Eye (tissue), 1 donor: ENCODE data around the gene ITIH2.
"Not testable (repeated sequence)": the region's sequence is repeated elsewhere in the genome, so short reads cannot be mapped to it uniquely, and the experiment has no call there.

Experiments
- DNase-seq: peaks from one replicate; pipeline ENCODE4 v3.0.0-alpha.2; 2015

The ITIH2 gene

DNA sequence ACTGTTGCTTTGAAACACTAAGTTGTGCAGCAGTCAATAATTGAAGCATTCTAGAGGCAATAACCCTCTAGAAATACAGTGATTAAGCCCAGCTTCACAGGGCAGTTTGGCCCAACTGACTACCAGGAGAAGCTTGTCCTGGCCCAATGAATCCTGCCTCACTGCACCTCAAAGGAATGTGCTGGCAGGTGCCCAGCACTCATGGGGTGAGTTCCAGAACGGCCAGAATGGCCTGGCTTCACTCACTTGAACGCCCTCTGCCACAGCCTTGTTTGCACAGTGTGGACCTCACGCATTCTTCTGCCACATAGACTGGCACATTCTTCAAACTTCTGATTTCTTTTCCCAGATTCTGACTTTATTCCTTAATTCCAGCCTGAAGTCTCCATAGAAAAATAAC lies 6.6 kb upstream of the ITIH2 start:
- no peak for DNase-seq

DNA sequence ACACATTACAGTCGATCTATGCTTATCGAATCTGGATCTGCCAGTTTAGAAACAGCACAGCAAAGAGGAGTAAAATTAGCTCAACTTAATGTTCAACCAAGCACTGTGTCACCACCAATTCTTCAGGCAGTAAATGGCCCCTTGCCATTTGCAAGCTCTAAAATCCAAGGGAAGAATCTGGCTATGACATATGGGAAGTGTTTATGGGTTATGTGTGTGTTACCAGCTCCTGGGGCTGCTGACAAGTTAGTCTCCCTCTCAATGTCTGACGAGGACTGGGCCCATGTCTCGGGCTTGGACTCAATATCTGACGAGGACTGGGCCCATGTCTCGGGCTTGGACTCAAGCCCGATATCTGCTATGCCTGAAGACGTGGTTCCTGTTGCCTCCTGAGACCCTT lies 5.7 kb upstream of the ITIH2 start:
- DNase-seq, result no peak

DNA sequence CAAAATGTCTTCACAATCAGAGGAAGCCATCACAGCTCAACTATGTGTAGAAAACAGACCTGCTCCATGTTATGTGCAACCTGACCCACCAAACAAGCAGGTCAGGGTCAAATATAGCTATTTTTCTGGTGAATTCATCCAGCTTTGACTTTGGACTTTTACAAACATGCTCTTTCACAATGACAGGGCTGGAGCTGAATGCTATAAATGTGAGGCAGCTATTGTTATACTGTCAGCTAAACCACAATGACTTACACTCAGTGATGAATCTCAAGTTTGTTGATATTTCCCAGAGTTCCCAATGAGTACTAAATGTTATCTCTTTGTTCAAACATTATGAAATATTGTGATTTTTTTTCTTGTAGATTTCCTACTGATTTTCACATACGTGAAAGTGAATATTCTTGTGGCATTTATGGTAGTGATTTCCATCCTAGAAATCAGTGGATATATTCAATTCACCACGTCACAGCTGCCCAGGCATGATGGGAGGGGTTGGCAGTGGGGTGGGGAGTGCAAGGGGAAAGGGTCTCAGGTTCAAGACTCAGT lies 2.5 kb upstream of the ITIH2 start:
- DNase-seq, result no peak

DNA sequence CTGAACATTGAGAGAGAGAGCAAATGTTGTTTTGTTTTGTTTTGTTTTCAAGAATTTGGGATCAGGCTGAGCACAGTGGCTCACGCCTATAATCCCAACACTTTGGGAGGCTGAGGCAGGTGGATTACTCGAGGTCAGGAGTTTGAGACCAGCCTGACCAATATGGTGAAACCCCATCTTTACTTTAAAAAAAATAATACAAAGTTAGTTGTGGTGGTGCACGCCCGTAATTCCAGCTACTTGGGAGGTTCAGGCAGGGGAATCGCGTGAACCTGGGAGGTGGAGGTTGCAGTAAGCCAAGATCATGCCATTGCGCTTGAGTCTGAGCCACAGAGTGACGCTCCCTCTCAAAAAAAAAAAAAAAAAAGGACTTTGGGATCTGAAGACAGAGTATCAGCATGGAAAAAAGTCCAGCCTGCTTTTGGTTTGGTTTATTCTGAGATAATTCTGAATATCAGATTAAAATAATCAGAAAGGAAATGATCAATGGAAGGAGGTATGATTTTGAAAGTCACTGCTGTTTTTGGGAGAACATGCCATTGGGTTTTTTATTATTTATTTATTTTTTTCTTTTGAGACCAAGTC lies 1.9 kb upstream of the ITIH2 start:
- DNase-seq, result no peak

DNA sequence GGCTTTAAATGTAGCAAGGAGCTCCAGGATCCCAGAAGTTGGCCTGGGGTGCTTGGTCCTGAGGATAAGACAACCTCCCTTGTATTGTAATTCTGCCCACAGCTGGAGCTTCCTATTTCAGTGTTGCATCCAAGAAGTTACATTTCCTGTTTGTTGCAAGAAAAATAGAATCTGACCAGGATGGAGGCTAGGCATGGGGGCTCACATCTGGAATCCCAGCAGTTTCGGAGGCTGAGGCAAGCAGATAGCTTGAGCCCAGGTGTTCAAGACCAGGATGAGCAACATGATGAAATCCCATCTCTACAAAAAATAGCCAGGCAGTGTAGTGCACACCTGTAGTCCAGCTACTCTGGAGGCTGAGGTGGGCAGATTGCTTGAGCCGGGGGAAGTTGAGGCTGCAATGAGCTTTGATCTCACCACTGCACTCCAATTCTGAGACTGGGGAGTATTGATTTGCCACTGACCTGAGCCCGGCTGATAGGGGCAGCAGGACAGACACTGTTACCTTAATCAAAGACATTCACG lies 766 bp upstream of the ITIH2 start:
- DNase-seq, result no peak

DNA sequence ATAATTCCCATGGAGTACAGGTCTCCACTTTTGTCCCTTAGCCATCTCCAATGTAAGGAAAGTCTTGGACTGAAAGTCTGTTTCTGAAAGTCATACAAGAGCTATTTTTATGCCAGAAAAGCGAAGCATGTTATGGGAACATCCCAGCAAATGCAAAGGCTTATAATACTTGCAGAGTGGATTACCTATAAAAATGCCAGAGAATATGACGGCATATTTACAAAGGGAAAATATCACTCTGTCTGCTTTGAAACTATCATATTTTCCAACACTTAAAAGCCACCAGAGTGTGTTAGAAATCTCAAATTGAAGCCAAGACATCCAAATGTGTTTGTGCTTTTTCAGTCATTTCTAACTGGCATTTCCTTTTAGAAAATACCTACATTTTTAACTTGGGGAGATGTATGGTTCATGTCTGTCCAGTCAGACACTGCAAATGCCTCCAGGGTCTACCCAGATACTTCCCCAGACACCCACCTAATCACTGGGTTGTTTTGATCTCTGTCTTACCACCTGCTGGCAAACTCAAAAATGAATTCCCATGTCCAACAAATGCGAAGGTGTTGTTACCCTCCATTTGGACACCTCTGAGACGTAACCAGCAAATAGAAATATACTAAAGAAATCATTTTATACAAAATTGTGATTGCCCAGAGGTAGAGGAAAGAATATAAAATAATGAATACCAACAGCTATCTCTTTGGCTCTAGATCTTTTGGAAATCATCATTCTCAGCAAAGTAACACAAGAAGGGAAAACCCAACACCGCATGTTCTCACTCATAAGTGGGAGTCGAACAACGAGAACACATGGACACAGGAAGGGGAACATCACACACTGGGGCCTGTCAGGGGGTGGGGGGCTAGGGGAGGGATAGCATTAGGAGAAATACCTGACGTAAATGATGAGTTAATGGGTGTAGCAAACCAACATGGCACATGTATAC lies 1.2 kb downstream of the ITIH2 start:
- DNase-seq, result no peak

DNA sequence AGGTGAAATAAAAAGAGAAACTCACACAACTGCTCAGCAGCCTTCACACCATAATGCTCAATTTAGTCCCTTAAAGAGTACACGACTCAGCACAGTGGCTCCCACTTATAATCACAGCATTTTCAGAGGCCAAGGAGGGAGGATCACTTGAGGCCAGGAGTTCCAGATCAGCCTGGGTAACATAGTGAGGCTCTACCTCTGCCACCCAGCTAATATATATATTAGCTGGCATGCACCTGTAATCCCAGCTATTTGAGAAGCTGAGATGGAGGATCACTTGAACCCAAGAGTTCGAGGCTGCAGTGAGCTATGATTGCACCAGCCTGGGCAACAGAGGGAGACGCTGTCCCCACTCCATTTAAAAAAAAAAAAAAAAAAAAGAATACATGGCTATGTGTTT lies 2.2 kb downstream of the ITIH2 start:
- DNase-seq, result no peak

DNA sequence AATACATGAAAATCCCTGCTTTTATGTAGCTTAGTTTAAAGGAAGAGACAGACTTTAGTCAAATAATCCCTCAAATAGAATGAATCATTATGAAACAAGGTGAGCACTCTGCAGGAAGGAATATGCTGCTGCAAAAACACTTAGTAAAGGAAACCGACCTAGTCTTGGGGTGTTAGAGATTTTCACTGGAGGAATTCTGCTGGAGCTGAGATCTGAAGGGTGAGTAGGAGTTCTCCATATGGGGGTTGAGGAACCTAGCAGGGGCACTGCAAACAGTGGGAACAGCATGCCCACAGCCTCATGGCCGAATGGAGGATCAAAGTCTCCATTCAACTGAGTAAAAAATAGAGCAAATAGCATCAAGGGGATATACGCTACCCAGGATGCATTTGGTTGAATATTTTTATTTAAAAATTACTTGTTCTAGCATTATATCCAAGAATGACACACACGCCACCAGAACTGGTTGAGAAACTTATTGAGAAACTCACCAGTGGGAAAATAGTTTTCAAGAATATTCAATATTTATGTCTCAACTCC lies 3.5 kb downstream of the ITIH2 start:
- no peak for DNase-seq

DNA sequence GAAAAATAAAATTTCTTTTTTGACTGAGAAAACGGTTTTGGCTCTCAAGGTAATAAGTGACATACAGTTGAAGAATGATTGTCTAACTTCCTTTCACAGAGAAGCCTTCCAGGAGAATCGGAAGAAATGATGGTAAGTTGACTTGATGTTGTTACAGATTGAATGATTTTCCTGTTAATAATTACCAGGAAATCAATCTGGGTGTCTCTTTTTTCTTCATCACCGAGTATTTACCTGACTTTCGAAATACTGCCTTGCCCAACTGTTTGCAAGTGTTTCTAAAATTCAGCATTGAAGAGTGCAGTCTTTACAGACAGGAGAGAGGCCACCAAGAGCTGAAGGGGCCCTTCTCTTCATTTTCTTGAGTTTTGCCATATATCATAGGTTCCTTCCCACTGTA lies 4.0 kb downstream of the ITIH2 start:
- no peak for DNase-seq

DNA sequence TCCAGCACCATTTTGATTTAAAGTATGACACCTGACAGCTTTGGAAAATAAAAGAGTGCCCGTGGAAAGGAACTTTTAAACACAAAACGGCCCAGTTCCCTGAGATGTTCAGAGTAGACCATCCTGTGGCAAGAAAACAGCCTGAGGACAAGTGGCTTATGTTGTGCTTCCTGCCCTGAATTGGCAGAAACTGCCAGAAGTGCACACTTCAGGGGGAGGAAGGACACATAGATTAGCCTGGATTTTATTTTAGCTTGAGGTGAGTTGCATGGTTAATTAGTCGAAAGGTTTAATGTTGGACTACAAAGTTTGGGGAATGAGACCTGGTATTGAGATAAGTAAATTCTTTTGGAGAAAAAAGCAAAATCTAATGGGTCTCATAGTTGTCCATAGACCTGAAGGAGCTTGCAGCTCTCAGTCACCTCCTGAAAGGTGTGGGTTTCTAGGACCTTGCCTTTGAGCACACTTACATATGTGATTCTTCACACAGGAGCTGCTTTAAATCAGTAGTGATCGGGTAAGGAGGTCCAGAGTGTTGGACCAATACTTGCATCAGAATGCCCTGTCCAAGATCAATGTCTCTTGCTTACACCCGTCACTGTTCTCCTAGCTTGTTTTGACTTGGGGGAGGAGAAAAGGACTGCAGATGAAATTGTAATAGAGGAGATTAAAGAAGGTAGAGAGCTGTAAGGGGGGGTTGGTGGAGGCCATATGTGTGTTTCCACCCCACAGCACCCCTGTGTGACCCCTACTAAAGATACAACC lies 4.9 kb downstream of the ITIH2 start:
- DNase-seq, result no peak

DNA sequence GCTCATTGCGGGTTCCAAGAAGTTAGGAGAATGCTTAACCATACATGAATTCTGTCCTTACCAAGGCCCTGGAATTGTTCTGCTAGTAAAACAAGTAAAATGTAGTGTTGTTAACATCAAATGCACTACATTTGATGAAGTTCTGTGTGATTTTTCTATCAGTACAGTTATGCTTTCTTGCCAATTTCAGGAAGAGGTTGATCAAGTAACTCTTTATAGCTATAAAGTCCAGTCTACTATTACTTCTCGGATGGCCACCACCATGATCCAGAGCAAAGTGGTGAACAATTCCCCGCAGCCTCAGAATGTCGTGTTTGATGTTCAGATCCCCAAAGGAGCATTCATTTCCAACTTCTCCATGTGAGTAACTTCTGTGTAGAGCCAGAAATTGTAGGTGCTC lies 5.7 kb downstream of the ITIH2 start:
- no peak for DNase-seq

DNA sequence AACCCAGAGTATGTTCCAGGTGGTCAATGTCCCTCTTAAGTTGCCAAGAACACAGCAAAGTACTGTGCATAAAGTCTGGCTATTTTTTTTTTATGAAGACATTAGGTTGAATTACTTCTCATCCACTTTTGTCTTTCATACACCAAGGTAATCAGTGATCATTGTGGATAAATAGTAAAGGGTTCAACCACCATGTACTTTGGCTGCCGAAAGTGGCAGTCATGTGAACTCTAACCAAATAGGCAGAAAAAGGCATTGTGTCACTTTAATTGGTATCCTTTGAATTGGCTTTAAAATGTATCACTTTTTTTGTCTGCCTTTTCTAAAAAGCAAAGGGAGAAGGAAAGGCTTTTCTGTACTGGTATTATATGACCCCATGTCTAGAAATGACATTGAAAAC lies 7.3 kb downstream of the ITIH2 start:
- DNase-seq, result no peak

DNA sequence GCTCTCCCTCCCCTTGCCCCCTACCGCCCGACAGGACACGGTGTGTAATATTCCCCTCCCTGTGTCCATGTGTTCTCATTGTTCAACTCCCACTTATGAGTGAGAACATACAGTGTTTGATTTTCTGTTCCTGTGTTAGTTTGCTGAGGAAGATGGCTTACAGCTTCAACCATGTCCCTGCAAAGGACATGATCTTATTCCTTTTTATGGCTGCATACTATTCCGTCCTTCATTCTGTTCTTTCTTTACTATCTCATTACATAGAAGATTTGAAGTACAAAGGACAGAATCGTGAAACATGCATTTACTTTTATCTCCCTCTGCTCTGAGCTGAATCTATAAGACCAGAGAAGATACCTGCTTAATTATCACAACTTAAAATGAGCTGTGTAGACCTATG lies 8.0 kb downstream of the ITIH2 start:
- not testable (repeated sequence) for DNase-seq

DNA sequence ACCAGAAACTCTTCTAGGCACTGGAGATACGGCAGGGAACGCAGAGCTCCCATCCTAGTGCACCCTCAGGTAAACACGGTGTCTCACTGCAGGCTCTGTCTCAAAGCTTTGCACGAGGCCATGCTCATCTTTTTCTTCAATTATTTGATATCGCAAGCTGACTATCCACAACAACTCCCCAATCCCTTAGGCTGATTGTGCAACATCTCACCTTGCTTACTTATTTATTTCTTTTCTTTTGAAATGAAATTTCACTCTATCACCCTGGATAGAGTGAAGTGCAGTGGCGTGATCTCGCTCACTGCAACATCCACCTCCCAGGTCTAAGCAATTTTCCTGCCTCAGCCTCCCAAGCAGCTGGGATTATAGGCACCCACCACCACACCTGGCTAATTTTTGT lies 12.4 kb downstream of the ITIH2 start:
- no peak for DNase-seq

DNA sequence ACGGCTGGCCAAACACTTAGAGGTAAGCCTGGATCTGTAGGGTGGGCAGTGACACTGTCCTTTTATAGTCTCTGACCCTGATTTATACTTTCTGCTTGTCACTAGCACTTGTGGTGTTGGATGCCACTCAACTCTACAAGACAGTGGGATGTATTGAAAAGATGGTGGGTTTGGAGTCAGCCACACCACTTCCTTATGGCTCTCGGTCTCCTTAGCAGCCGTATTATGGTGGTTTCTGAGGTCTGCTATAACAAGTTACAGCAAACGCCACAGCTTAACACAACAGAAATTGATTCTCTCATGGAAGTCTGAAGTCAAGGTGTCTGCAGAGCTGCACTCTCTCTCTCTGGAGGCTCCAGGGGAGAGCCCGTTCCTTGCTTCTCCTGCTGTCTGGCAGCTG lies 14.7 kb downstream of the ITIH2 start:
- DNase-seq, result no peak

DNA sequence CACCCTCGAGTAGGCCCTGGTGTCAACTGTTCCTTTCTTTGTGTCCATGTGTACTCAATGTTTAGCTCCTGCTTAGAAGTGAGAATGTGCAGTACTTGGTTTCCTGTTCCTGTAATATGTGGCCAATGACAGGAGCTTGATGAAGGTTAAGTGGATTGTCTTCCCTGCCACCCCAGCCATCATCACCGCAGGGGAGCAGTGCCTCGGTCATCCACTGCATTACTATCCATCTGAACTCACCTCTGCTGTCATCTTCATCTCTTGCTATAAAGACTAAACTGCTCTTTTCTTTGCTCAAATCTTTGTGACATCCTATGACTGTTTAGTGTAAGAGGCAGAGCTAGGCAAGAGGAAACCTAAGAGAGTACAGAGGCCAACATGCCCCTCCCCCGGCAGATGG lies 15.6 kb downstream of the ITIH2 start:
- no peak for DNase-seq

DNA sequence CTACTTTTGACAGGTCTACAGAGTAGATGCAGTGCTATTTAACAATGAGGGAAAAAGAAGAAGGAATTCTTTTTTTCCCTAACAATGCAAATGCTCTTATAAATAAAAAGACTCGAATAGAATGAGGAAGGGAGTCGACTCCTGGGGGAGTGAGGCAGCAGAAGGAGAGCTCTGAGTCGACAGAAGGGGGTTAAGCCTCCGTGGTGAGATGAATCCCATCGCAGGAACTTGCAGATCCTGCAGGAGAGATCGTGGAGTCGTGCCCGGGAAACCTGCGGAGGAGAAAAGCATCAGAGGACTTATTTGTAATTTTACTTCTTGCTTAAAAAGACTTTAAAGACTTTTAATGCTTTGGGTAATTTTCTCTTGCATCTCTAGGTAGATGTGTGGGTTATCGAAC lies 17.4 kb downstream of the ITIH2 start:
- no peak for DNase-seq

DNA sequence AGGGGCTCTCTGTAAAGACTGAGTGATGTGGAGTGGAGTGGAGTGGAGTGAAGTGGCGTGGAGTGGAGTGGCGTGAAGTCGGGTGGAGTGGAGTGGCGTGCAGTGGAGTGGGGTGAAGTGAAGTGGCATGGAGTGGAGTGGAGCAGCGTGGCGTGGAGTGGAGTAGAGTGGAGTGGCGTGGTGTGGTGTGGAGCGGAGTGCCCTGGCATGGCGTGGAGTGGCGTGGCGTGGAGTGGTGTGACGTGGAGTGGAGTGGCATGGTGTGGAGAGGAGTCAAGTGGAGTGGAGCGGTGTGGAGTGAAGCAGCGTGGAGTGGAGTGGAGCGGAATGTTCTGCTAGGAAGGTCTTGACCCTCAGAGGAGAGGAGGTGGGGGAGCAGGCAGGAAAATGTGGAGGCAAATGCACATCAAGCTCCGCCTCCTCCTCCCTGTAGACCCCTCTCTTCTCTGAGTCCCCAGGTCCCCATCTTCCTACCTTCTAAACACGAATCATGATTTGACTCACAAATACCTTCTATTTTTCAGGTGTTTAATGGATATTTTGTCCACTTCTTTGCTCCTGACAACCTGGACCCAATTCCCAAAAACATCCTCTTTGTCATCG lies 19.9 kb downstream of the ITIH2 start:
- no peak for DNase-seq

DNA sequence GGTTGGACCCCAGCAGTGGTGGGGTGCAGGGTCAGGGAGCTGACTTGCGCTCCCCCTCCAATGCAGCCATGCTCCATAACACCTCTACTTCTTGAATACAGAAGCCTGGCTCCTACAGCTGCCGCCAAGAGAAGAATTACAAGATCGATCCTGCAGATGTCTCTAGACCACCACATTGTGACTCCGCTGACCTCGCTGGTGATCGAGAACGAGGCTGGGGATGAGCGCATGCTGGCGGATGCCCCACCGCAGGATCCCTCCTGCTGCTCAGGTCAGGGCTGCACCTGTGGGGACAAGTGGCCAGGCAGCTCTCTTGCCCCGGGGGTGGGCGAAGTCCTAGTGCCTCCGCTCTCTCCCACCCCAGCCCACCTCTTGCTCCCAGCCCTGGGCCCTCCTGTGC lies 31.7 kb downstream of the ITIH2 start:
- DNase-seq, result no peak

DNA sequence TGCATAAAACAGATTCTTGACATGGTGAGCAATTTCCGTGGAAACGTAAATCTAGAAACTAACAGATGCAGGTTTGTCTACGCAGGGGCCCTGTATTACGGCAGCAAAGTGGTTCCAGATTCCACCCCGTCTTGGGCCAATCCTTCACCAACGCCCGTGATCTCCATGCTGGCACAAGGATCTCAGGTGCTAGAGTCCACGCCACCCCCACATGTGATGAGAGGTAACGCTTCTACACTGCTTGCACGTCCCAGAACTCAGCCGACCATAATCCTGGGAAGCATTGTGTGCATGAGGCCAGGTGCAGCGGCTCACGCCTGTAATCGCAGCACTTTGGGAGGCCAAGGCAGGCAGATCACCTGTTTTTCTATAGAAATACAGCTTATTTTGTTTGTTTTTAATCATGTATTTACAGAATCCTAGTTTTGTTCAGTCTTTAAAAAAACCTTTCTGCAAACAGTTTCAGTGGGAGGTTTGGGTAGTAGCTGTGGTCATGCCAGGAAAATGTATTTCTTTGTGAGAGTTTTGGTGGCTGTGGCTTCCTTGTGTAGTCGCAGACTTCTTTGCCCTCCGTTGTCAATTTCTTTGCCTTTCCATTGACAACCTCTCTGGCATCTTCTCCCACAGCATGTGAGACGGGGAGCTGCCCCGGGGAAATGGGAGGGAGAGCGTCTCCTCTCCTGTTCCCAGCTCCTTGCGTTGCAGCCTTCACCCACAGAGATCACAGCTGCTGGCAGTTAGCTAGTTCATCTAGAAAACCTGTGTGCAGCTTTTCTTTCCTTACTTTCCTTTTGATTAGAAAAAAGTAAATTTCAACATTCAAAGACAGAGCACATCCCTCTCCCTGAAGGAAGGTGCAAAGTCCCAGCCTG lies 35.7 kb downstream of the ITIH2 start:
- DNase-seq, result no peak

DNA sequence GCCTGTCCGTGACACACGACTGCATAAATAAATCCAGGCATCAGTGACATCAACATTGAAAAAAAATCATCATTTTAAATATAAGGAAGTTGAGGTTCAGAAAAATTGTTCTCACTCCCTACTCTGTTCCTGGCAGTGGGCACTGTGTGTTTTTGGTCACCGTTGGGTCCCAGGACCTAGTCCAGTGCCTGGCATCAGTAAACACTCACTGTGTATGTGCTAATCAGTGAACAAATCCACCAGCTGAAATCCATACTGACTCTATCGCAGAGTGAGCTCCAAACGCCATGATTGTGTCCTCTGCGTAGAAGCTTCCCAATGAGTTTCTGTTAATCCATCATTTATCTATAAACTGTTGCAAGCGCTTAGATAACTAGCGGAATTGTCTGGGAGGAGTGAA lies 41.2 kb downstream of the ITIH2 start:
- no peak for DNase-seq

DNA sequence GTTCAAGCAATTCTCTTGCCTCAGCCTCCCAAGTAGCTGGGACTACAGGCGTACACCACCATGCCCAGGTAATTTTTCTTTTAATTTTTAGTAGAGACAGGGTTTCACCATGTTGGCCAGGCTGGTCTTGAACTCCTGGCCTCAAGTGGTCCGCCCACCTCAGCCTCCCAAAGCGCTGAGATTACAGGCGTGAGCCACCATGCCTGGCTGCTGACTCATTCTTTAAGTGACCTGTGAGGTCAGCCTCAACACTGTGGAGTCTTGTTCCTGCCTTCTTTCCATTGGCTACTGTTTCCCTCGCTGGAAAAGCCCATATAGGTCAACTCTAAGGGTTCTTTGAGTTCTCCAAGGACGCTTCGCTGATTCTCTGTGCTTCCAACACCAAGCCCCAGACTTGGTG lies 45.5 kb downstream of the ITIH2 start:
- DNase-seq, result not testable (repeated sequence)
